ENCODE results near the gene JAK3.
A peak's percentile ranks its signal among the peaks of the same experiment; 100 is the strongest.

The JAK3 gene

GRCh38 chr19:17859533-17860330 lies 11.9 kb upstream of the JAK3 start, which contains the start of gene RPL18A:
RPL18A (plus strand) TSS chr19:17859910; CDS start chr19:17859957, 47 bp downstream.
- H3K4me3 ChIP-seq (ENCODE audit: low read depth, low read length) = peak within 1 kb of the TSS; percentile 95
- DNase-seq (ENCODE audit: low read depth) = peak; percentile 100
- peak; percentile 89 for TF ChIP-seq CTCF (conservative IDR thresholded peaks at IDR 0.05; ENCODE audit: low read depth, low read length)

GRCh38 chr19:17855280-17856152 lies 7.7 kb upstream of the JAK3 start:
- peak; percentile 75 for DNase-seq (ENCODE audit: low read depth)
- peak; percentile 94 for TF ChIP-seq CTCF (conservative IDR thresholded peaks at IDR 0.05; ENCODE audit: low read depth, low read length)
- H3K4me3 ChIP-seq (ENCODE audit: low read depth, low read length) = no peak overlapping the region

GRCh38 chr19:17854061-17854460 lies 6.3 kb upstream of the JAK3 start:
- no peak for DNase-seq (ENCODE audit: low read depth)
- no peak overlapping the region for H3K4me3 ChIP-seq (ENCODE audit: low read depth, low read length)
- no peak for TF ChIP-seq CTCF (conservative IDR thresholded peaks at IDR 0.05; ENCODE audit: low read depth, low read length)

GRCh38 chr19:17848595-17849292 lies 962 bp upstream of the JAK3 start:
- H3K4me3 ChIP-seq (ENCODE audit: low read depth, low read length) = no peak overlapping the region
- TF ChIP-seq CTCF (conservative IDR thresholded peaks at IDR 0.05; ENCODE audit: low read depth, low read length) = no peak
- no peak for DNase-seq (ENCODE audit: low read depth)

- DNase-seq (ENCODE audit: low read depth) = no peak
- H3K4me3 ChIP-seq (ENCODE audit: low read depth, low read length) = no peak overlapping the region
- TF ChIP-seq CTCF (conservative IDR thresholded peaks at IDR 0.05; ENCODE audit: low read depth, low read length) = no peak
These were observed 1.6 kb downstream of the JAK3 start for GRCh38 chr19:17846146-17846545.

- no peak overlapping the region for H3K4me3 ChIP-seq (ENCODE audit: low read depth, low read length)
- DNase-seq (ENCODE audit: low read depth) = no peak
- no peak for TF ChIP-seq CTCF (conservative IDR thresholded peaks at IDR 0.05; ENCODE audit: low read depth, low read length)
These were observed 3.8 kb downstream of the JAK3 start for GRCh38 chr19:17843908-17844490.
